Measurements from ENCODE around the gene PARD3. TPM values are rescaled to one million over a fixed set of nuclear protein-coding genes. Genes with fewer than 3 reads are reported as not detected.

Gene PARD3
- total RNA-seq, 1 donor from 2014 or later: 58.7 TPM

GRCh38 chr10:34462993-34463392, 352.1 kb downstream of the PARD3 start:
- TF ChIP-seq, protein P1, sequence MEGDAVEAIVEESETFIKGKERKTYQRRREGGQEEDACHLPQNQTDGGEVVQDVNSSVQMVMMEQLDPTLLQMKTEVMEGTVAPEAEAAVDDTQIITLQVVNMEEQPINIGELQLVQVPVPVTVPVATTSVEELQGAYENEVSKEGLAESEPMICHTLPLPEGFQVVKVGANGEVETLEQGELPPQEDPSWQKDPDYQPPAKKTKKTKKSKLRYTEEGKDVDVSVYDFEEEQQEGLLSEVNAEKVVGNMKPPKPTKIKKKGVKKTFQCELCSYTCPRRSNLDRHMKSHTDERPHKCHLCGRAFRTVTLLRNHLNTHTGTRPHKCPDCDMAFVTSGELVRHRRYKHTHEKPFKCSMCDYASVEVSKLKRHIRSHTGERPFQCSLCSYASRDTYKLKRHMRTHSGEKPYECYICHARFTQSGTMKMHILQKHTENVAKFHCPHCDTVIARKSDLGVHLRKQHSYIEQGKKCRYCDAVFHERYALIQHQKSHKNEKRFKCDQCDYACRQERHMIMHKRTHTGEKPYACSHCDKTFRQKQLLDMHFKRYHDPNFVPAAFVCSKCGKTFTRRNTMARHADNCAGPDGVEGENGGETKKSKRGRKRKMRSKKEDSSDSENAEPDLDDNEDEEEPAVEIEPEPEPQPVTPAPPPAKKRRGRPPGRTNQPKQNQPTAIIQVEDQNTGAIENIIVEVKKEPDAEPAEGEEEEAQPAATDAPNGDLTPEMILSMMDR (IDR thresholded peaks at IDR 0.05): no peak
- TF ChIP-seq EZH2 (IDR thresholded peaks at IDR 0.05): no peak
- no peak for TF ChIP-seq EZH2phosphoT487 (IDR thresholded peaks at IDR 0.05)
- H3K27ac Mint-ChIP-seq: no peak overlapping the region

GRCh38 chr10:34462056-34462455, 353.0 kb downstream of the PARD3 start:
- Histone ChIP-seq H3K4me3 (no peak overlapping the region), H4K20me1 (ENCODE audit: low read depth) (no peaks in the 10 kb centered on the region), H3K4me2 (no peak overlapping the region), H3K9ac (no peak overlapping the region), H3K79me2 (ENCODE audit: low read depth) (no peaks in the 10 kb centered on the region), H3F3A (ENCODE audit: low read depth) (no peaks in the 10 kb centered on the region), H2AFZ (replicated peaks) (no peak overlapping the region), H3K9me3 (ENCODE audit: low read depth) (no peaks in the 10 kb centered on the region), H3K27me3 (no peaks in the 10 kb centered on the region), H3K36me3 (no peaks in the 10 kb centered on the region), H3K4me1 (peaks cover 2% of the 10 kb centered on the region), H3K27ac (no peak overlapping the region)
- TF ChIP-seq, protein P1 (IDR thresholded peaks at IDR 0.05): no peak
- TF ChIP-seq EZH2 (IDR thresholded peaks at IDR 0.05) (no peak), EZH2phosphoT487 (IDR thresholded peaks at IDR 0.05) (no peak)
- peaks cover 8% of the 10 kb centered on the region for H3K4me1 Mint-ChIP-seq
- H3K36me3 Mint-ChIP-seq: peaks cover 14% of the 10 kb centered on the region
- H3K4me3 Mint-ChIP-seq: no peak overlapping the region
- no peak for DNase-seq (ENCODE audit: low spot score)
- no peak overlapping the region for H3K27ac Mint-ChIP-seq
- no peaks in the 10 kb centered on the region for H3K27me3 Mint-ChIP-seq (ENCODE audit: insufficient read depth, low read depth)
- H3K9me3 Mint-ChIP-seq: peaks cover 5% of the 10 kb centered on the region

More at GRCh38 chr10:34462993-34463392, 352.1 kb downstream of the PARD3 start:
- no peak overlapping the region for H3K27ac ChIP-seq
- no peaks in the 10 kb centered on the region for H3K79me2 ChIP-seq (ENCODE audit: low read depth)
- Mint-ChIP-seq H3K9me3 (peaks cover 5% of the 10 kb centered on the region), H3K4me1 (peaks cover 8% of the 10 kb centered on the region), H3K27me3 (ENCODE audit: insufficient read depth, low read depth) (no peaks in the 10 kb centered on the region), H3K4me3 (no peak overlapping the region), H3K36me3 (peaks cover 6% of the 10 kb centered on the region)
- DNase-seq (ENCODE audit: low spot score): no peak
- no peak overlapping the region for H2AFZ ChIP-seq (replicated peaks)
- no peak overlapping the region for H3K4me2 ChIP-seq
- H3K4me3 ChIP-seq: no peak overlapping the region
- H3K27me3 ChIP-seq: no peaks in the 10 kb centered on the region
- H3F3A ChIP-seq (ENCODE audit: low read depth): no peaks in the 10 kb centered on the region
- no peaks in the 10 kb centered on the region for H3K36me3 ChIP-seq
- peaks cover 2% of the 10 kb centered on the region for H3K4me1 ChIP-seq
- no peaks in the 10 kb centered on the region for H3K9me3 ChIP-seq (ENCODE audit: low read depth)
- H4K20me1 ChIP-seq (ENCODE audit: low read depth): no peaks in the 10 kb centered on the region
- H3K9ac ChIP-seq: no peak overlapping the region

- Histone ChIP-seq H3K27me3 (no peaks in the 10 kb centered on the region), H3F3A (ENCODE audit: low read depth) (no peaks in the 10 kb centered on the region), H3K27ac (no peak overlapping the region), H3K9ac (no peak overlapping the region), H3K36me3 (no peaks in the 10 kb centered on the region), H3K79me2 (ENCODE audit: low read depth) (no peaks in the 10 kb centered on the region), H2AFZ (replicated peaks) (no peak overlapping the region), H3K4me3 (no peak overlapping the region), H4K20me1 (ENCODE audit: low read depth) (no peaks in the 10 kb centered on the region), H3K4me1 (no peaks in the 10 kb centered on the region), H3K4me2 (no peak overlapping the region), H3K9me3 (ENCODE audit: low read depth) (no peaks in the 10 kb centered on the region)
- Mint-ChIP-seq H3K4me1 (peaks cover 8% of the 10 kb centered on the region), H3K27me3 (ENCODE audit: insufficient read depth, low read depth) (no peaks in the 10 kb centered on the region), H3K36me3 (peaks cover 14% of the 10 kb centered on the region), H3K9me3 (peaks cover 5% of the 10 kb centered on the region), H3K27ac (no peak overlapping the region), H3K4me3 (no peak overlapping the region)
- DNase-seq (ENCODE audit: low spot score): no peak
- TF ChIP-seq EZH2 (IDR thresholded peaks at IDR 0.05) (no peak), EZH2phosphoT487 (IDR thresholded peaks at IDR 0.05) (no peak)
- TF ChIP-seq, protein P1 (IDR thresholded peaks at IDR 0.05): no peak
Measured at GRCh38 chr10:34454590-34455261, 360.4 kb downstream of the PARD3 start.

Measured in neural progenitor cell (in vitro differentiated cells).